Right lobe of liver (tissue), 6 donors: ENCODE measurements around the gene MAP3K13. TPM values are rescaled to one million over a fixed set of nuclear protein-coding genes. Genes with fewer than 3 reads are reported as not detected.

ENCODE experiments used
- ATAC-seq, 4 donors: fragments of 200-7000 bp; cut with Tn5 transposase; one replicate each; pipeline ENCODE4 v1.9.1; 2020; ENCODE audit warnings: mild to moderate bottlenecking in 4 of 4, moderate library complexity in 4 of 4
- DNase-seq, 3 donors: peaks; one replicate each; pipeline ENCODE4 v3.0.0-alpha.2; 2020
- H3K27ac ChIP-seq, 3 donors: fragments of 200-600 bp; one replicate each; pipeline ENCODE4 v1.8.0; 2022
- H3K27me3 ChIP-seq, 2 donors: fragments of 200-600 bp; one replicate each; pipeline ENCODE4 v1.8.0; 2022
- H3K36me3 ChIP-seq, 4 donors: fragments of 200-600 bp; sonication (generic) in 1 of 4; one replicate each; pipeline versions ENCODE4 v1.5.1 to v1.8.0; 2017 to 2022; ENCODE audit warnings: control low read depth in 1 of 4
- H3K4me1 ChIP-seq, 4 donors: fragments of 200-600 bp; sonication (generic) in 1 of 4; one replicate each; pipeline versions ENCODE4 v1.5.1 to v1.8.0; 2017 to 2022; ENCODE audit warnings: control low read depth in 1 of 4
- H3K4me3 ChIP-seq, 3 donors: fragments of 200-600 bp; one replicate each; pipeline ENCODE4 v1.8.0; 2022
- H3K9me3 ChIP-seq, 4 donors: fragments of 200-600 bp; sonication (generic) in 1 of 4; one replicate each; pipeline versions ENCODE4 v1.5.1 to v1.8.0; 2017 to 2022; ENCODE audit warnings: control low read depth in 1 of 4
- CTCF ChIP-seq, 4 donors: fragments of 200-600 bp in 3 of 4; fragments of 450-650 bp in 1 of 4; IDR thresholded peaks; one replicate each; pipeline versions ENCODE4 v1.5.1 to v1.8.0; 2016 to 2022; ENCODE audit warnings: antibody characterized with exemption in 4 of 4, mild to moderate bottlenecking in 2 of 4
- POLR2A ChIP-seq: fragments of 450-650 bp; IDR thresholded peaks from one replicate; pipeline ENCODE4 v1.6.1; 2017; ENCODE audit warnings: antibody characterized with exemption, mild to moderate bottlenecking
- WGBS: methylation state at CpG from one replicate; pipeline ENCODE4 v1.1.6; 2018; ENCODE audit warnings: low coverage, low lambda C conversion rate; ENCODE audit not compliant: insufficient coverage; ENCODE audit errors: missing lambda C conversion rate; 5-methylcytosine and 5-hydroxymethylcytosine counted together
- intact Hi-C, 2 donors: fragments of 100-400 bp; cut with DNase I; formaldehyde crosslinking; loops; one replicate each; pipeline versions ENCODE4 v1.11.2 to v1.14.1; 2022
- total RNA-seq, 6 experiments: library from RNA; depleted of rRNA in 2 of 6; stranded (reverse); fragments of >200 nt in 2 of 6; fragmentation: NEBNext Ultra II Directional in 3 of 6; extraction: Animal tissue kit (Norgen Biotek cat#: 25700) in 3 of 6; gene quantifications; one replicate each; pipeline versions ENCODE4 v1.1.0 to v1.2.4, GENCODE V29; 2016 to 2023
- donor health status: DM: no; HTN: yes; CAD: no.
- donor health status: DM: no; HTN: no; CAD: no.
- donor health status: DM: no; HTN: no; CAD: no.
- donor health status: DM: no; HTN: yes; CAD: no.
- donor health status: DM: no; HTN: yes; CAD: no.

The MAP3K13 gene
- total RNA-seq, 6 experiments from 2014 or later, result 14.1 to 30.9 (median 24.1) TPM

GRCh38 chr3:185502987-185503386 lies 140.1 kb downstream of the MAP3K13 start:
- no peak for DNase-seq
- no peak overlapping the region for H3K27ac ChIP-seq

GRCh38 chr3:185503521-185503920 lies 140.6 kb downstream of the MAP3K13 start:
- TF ChIP-seq CTCF (IDR thresholded peaks at IDR 0.05) (no peak), POLR2A (no peak)
- WGBS, result 90% methylated on average over 1 of the region's 1 CpG
- DNase-seq, result no peak
- ATAC-seq, result no peak
- Histone ChIP-seq H3K27me3 (no peaks in the 10 kb centered on the region), H3K4me3 (no peak overlapping the region), H3K4me1 (no peaks in the 10 kb centered on the region), H3K36me3 (no peaks in the 10 kb centered on the region), H3K27ac (no peak overlapping the region), H3K9me3 (no peaks in the 10 kb centered on the region)
- intact Hi-C loops, result no loop called here

More at GRCh38 chr3:185502987-185503386, 140.1 kb downstream of the MAP3K13 start:
- 16% methylated on average over 2 of the region's 3 CpGs for WGBS
- intact Hi-C loops, result no loop called here
- no peak overlapping the region for H3K4me3 ChIP-seq
- no peaks in the 10 kb centered on the region for H3K27me3 ChIP-seq
- no peak for ATAC-seq
- H3K4me1 ChIP-seq, result no peaks in the 10 kb centered on the region
- no peaks in the 10 kb centered on the region for H3K9me3 ChIP-seq
- TF ChIP-seq CTCF (IDR thresholded peaks at IDR 0.05), result no peak
- TF ChIP-seq POLR2A, result no peak
- H3K36me3 ChIP-seq, result no peaks in the 10 kb centered on the region

GRCh38 chr3:185504636-185505035 lies 141.7 kb downstream of the MAP3K13 start:
- Histone ChIP-seq H3K27ac (no peak overlapping the region), H3K4me3 (no peak overlapping the region), H3K4me1 (no peaks in the 10 kb centered on the region), H3K9me3 (no peaks in the 10 kb centered on the region), H3K36me3 (no peaks in the 10 kb centered on the region), H3K27me3 (no peaks in the 10 kb centered on the region)
- ATAC-seq (peak in 2 of 4 donors; percentile 56 to 71), DNase-seq (no peak)
- 50% methylated on average over 3 of the region's 3 CpGs for WGBS
- intact Hi-C loops, result no loop called here
- TF ChIP-seq POLR2A, result no peak
- no peak for TF ChIP-seq CTCF (IDR thresholded peaks at IDR 0.05)

GRCh38 chr3:185507883-185508282 lies 144.9 kb downstream of the MAP3K13 start:
- Histone ChIP-seq H3K27me3 (no peaks in the 10 kb centered on the region), H3K4me1 (no peaks in the 10 kb centered on the region), H3K9me3 (no peaks in the 10 kb centered on the region), H3K36me3 (no peaks in the 10 kb centered on the region), H3K4me3 (no peak overlapping the region), H3K27ac (no peak overlapping the region)
- no peak for ATAC-seq
- intact Hi-C loops, result no loop called here
- TF ChIP-seq POLR2A, result no peak
- TF ChIP-seq CTCF (IDR thresholded peaks at IDR 0.05), result no peak
- DNase-seq, result no peak
- WGBS, result 51% methylated on average over 5 of the region's 6 CpGs
